Measurements from ENCODE around the gene CTSC. TPM values are rescaled to one million over a fixed set of nuclear protein-coding genes. Genes with fewer than 3 reads are reported as not detected.

Gene CTSC
- total and polyA plus RNA-seq, 9 of the 15 experiments (the other 6 are each of a cell fraction or from before 2014, with no cell fraction given) = 113 to 403 (median 187) TPM

- TF ChIP-seq MLLT1 (IDR thresholded peaks at IDR 0.05) (0 out of 4 replicates have a peak, but pooled peaks of 1 of the 2 experiments have one; percentile 19), RBM25 (IDR thresholded peaks at IDR 0.05; ENCODE audit: low read depth, low read length, severe bottlenecking) (peak; percentile 19), ZBTB43 (CRISPR knock-in tag; IDR thresholded peaks at IDR 0.05) (no peak), MYC (IDR thresholded peaks at IDR 0.05; ENCODE audit: low read depth, low read length) (0 out of 2 replicates have a peak, but pooled peaks have one; percentile 8), MYC (CRISPR knock-in tag; IDR thresholded peaks at IDR 0.05; ENCODE audit: borderline replicate concordance, low read depth) (no peak)
Observed at GRCh38 chr11:88335284-88335683, 2.3 kb downstream of the CTSC start (continued).

- Histone ChIP-seq H3K27ac (ENCODE audit: extremely low read depth, low read depth, low read length) (no peak overlapping the region), H3K9me1 (ENCODE audit: control insufficient read depth, insufficient read depth, low read length) (no peaks in the 10 kb centered on the region), H3K4me1 (replicated peaks in 1 of 2; ENCODE audit: control insufficient read depth in 2 of 2, insufficient read depth in 2 of 2, low read length in 2 of 2) (peaks cover 3 to 10% of the 10 kb centered on the region in 2 experiments; a peak in 3 of 5 replicates), H3K4me2 (ENCODE audit: insufficient read depth, low read length) (no peak overlapping the region), H3K79me2 (ENCODE audit: control insufficient read depth, insufficient read depth, low read length) (peaks cover 97% of the 10 kb centered on the region), H3K4me3 (no peak overlapping the region), H4K20me1 (replicated peaks; ENCODE audit: control insufficient read depth, insufficient read depth, low read length) (no peaks in the 10 kb centered on the region), H3K27me3 (ENCODE audit: control insufficient read depth in 2 of 2, insufficient read depth in 2 of 2, low read length in 2 of 2) (no peaks in the 10 kb centered on the region), H3K9ac (ENCODE audit: insufficient read depth in 1 of 2, low read depth in 2 of 2, low read length in 2 of 2) (peak overlapping the region in 1 of 2 experiments; percentile 27; a peak in 1 of 4 replicates), H3K36me3 (ENCODE audit: control insufficient read depth, insufficient read depth, low read length) (peaks cover 68% of the 10 kb centered on the region), H2AFZ (ENCODE audit: low read depth, low read length) (no peak overlapping the region), H3K9me3 (replicated peaks; ENCODE audit: control insufficient read depth, insufficient read depth, low read depth, low read length) (no peaks in the 10 kb centered on the region)
- ATAC-seq (no peak), DNase-seq (ENCODE audit: extremely low read depth in 1 of 4, low spot score in 3 of 4) (no peak), FAIRE-seq (no peak)
- intact Hi-C loops (cut with micrococcal nuclease) (no loop called here), in situ Hi-C loops (cut with MboI) (no loop called here)
- CTCF ChIA-PET (ENCODE audit: low intra/inter-chr PET ratio) = no interaction called here
- POLR2A ChIA-PET = interaction anchor here (0.7 kb wide), 1 partner anchor 9 kb away, joined by 3 read pairs; no protein-coding TSS in a partner anchor
- WGBS (ENCODE audit: insufficient coverage, low coverage, missing lambda C conversion rate) = 63% methylated on average over 2 of the region's 2 CpGs
- no TSS peak for BruUV-seq (replicated peaks)
- TF ChIP-seq E2F5 (CRISPR knock-in tag; IDR thresholded peaks at IDR 0.05) = no peak
- TF ChIP-seq ZMIZ1 (IDR thresholded peaks at IDR 0.05; ENCODE audit: low read depth in 2 of 2, low read length in 2 of 2) = no peak
- TF ChIP-seq HDAC2 (IDR thresholded peaks at IDR 0.05) = no peak
- TF ChIP-seq CCNT2 (IDR thresholded peaks at IDR 0.05; ENCODE audit: borderline replicate concordance, extremely low read depth, insufficient read length, low read depth, low read length) = no peak
- no peak for TF ChIP-seq ZEB2 (IDR thresholded peaks at IDR 0.05)
- TF ChIP-seq ZNF280B (CRISPR knock-in tag; IDR thresholded peaks at IDR 0.05) = no peak
- TF ChIP-seq ETV5 (CRISPR knock-in tag; IDR thresholded peaks at IDR 0.05; ENCODE audit: low read depth) = no peak
Observed at GRCh38 chr11:88333862-88334261, 3.7 kb downstream of the CTSC start.

Data from K562 (cell line).